HG03460 (cell line): ENCODE results near the gene ROPN1B.

Experiments used
- ATAC-seq: cut with Tn5 transposase; IDR thresholded peaks from one replicate; pipeline ENCODE4 v1.9.1; 2021; ENCODE audit not compliant: unreplicated experiment

ROPN1B gene

GRCh38 chr3:126026761-126027160 lies 57.8 kb downstream of the ROPN1B start:
- ATAC-seq: no peak

DNA sequence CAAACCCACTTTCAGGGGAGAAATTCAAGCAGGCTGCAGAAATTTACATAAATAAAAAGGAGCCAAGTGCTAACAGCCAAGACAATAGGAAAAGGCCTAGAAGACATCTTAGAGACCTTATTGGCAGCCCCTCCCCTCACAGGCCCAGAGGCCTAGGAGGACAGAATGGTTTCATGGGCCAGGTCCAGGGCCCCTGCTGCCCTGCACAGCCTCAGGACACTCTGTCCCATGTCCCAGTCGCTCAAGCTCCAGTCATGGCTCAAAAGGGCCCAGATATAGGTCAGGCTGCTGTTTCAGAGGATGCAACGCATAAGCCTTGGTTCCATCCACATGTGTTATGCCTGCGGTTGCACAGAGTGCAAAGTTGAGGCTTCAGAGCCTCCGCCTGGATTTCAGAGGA lies 59.1 kb downstream of the ROPN1B start:
- ATAC-seq: no peak

DNA sequence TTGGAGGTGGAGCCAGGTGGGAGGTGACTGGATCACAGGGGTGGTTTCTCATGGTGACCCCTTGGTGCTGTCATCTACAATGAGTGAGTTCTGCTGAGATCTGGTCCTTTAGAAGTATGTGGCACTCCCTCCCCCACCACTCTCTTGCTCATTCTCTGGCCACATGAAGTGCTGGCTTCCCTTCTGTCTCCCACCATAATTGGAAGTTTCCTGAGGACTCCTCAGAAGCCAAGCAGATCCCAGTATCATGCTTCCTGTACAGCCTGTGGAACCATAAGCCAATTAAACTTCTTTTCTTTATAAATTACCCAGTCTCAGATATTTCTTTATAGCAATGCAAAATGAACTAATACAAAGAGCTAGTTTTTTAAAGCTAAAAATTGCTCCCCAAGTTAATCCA lies 60.3 kb downstream of the ROPN1B start:
- ATAC-seq: no peak

DNA sequence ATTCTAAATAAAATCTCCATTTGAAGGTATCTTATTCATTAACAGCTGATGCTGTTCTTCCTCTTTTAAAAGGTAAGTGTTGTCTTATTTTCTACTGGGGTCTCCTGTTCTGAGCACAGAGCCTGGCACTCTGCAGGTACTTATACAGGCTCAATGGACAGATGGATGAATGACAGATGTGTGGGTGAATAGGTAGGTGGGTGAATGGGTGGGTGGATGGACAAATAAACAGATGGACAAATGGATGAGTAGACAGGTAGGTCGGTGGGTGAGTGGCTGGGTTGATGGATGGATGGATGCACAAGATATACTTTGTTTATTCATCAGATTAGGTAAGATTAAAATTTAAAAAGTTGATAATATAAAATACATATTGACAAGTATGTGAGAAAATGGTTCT lies 61.5 kb downstream of the ROPN1B start:
- no peak for ATAC-seq

DNA sequence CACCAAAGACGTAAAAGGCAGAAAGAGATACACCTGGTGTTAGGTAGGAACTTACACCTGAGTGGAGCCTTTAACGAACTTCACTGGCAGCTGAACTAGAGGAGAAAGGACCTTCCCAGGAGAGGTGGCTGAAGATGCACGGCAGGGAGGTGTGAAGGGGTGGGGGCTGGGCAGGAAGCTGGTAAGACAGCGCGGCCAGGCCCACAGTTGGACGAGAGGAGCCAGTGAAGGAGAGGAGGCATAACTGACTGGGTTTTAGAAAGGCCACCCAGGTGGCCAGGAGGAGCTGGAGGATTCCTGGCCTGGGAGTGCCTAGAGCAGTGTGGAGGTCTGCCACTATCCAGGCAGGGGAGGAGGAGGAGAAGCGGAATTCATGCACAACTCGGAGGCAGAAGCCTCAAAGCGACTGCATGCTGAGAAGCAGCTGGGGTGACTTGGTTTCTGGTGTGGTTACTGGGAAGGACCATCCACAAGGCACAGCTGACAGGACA lies 63.0 kb downstream of the ROPN1B start:
- no peak for ATAC-seq
